Measurements from ENCODE around the gene APBA2.
"Not testable (repeated sequence)": the region's sequence is repeated elsewhere in the genome, so short reads cannot be mapped to it uniquely, and the experiment has no call there.

Gene APBA2

GRCh38 chr15:29037997-29038705 is 152.4 kb downstream of the APBA2 start:
- DNase-seq (ENCODE audit: low read depth), result no peak

DNA sequence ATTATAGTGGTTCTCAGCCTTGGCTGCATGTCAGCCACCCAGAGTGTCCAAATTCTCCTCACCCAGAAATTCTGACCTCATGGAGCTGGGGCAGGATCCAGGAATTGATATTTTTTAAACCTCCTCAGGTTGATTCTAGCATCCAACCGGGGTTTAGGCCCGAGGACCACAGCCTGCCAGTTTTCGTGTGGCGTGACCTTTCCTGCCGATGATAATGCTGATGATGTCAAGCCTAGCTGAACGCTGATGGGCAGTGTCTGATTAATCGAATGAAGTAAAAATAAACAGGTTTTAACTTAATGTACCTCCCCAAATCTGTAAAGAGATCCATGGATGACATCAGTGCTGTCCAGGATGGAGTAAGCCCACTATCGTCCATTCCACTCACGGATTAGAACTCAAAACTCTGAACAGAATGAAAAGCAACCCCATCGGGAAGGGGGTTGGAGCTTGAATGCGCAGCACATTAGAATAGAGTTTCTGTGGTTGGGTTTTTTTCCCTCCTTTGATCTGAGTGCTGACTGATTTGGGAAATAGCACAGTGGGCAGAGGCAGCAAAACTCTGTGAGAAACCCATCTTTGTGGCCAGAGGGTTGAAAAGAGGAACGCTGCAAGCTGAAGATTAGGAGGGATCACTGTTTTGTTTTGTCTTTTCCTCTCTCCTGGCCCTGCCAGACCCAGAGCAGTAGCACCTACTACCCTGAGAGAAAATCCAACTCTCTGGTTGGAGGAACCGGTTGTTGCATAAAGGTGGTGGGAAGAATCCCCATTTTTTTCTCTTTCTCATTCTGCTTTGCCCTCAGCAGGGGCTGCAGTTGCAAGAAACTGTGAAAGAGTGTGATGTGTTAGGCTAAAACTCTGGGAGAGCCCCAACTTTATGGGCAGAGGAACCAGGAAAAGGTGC is 153.9 kb downstream of the APBA2 start:
- DNase-seq (ENCODE audit: low read depth), result no peak

DNA sequence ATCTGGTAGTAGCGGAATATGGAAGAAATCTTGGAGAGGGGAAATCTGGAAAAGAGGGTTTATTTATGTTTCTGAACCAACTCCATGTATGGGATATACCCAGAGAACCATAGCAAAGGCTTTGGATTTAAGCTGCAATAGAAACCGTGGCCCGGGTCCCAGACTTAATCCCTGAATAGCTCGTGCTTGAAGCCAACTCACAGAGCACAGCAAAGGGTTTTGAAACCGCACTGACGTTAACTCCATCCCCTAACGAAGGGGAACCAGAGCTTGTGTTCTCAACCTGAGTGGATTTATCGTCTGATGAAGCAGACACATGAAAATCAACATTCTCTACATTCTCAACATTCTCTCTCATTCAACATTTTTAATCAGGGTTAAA is 154.6 kb downstream of the APBA2 start:
- no peak for DNase-seq (ENCODE audit: low read depth)

GRCh38 chr15:29043736-29044502 is 158.1 kb downstream of the APBA2 start:
- no peak for DNase-seq (ENCODE audit: low read depth)

DNA sequence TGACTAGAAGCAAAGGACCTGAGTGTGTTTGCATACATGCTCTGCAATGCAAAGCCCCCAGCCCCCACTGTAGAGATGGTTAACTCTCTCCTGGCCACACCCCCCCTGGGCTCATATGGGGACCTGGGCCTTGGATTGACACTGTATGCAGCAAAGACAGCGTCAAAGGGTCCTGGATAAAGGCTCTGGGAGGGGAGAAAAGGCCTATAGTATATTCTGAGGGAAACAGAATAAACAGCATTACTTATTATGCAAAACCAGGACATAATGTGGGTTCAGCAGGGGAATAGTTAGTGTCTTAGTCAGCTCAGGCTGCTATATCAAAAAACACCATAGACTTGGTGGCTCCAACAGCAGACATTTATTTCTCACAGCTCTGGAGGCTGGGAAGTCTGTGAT is 158.7 kb downstream of the APBA2 start:
- DNase-seq (ENCODE audit: low read depth), result no peak

DNA sequence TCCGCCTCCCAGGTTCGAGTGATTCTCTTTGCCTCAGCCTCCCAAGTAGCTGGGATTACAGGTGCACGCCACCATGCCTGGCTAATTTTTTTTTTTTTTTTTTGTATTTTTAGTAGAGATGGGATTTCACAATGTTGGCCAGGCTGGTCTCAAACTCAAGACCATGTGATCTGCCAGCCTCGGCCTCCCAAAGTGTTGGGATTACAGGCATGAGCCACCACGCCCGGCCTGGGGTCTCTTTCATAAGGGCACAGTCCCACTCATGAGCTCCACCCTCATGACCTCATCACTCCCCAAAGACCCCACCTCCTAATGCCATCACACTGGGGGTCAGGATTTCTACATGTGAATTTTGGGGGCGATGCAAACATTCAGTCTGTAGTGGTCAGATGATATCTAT is 159.4 kb downstream of the APBA2 start:
- not testable (repeated sequence) for DNase-seq (ENCODE audit: low read depth)

- DNase-seq (ENCODE audit: low read depth), result no peak
These were observed 159.9 kb downstream of the APBA2 start for GRCh38 chr15:29045717-29046116.

DNA sequence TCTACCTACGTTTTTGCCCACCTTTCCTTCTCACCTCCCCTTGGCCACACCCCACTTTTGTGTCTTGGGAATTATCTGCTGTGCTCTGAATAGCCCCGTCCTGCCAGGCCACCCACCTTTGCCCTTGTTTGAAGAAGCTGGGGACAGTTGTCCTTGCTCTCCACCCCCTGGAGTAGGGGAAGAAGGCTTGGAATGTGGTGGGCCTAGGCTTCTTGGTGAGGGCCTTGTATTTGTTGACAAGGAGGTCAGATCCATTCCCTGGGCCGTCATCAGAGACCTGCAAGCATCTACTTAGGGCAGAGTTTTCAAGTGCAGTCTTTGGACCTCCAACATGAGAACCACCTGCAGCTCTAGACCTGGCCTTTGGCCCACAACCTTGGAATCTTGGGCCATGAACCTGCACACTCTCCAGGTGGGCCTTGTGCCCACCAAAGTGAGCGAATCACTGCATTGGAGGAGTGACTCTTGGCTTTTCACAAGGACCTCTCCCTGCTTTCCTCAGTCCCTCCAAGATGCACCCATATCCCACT is 160.6 kb downstream of the APBA2 start:
- no peak for DNase-seq (ENCODE audit: low read depth)

GRCh38 chr15:29046977-29047376 is 161.2 kb downstream of the APBA2 start:
- no peak for DNase-seq (ENCODE audit: low read depth)

DNA sequence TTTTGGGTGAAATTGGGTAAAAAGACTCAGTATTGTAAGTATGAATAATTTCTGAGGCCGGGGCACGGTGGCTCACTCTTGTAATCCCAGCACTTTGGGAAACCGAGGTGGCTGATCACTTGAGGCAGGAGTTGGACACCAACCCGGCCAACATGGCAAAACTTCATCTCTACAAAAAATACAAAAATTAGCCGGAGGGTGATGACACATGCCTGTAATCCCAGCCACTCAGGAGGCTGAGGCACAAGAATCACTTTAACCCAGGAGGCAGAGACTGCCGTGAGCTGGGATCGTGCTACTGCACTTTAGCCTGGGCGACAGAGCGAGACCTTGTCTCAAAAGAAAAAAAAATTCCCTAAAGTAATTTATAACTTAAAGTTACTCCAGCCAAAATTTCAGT is 162.2 kb downstream of the APBA2 start:
- DNase-seq (ENCODE audit: low read depth), result no peak

- DNase-seq (ENCODE audit: low read depth), result no peak
These were observed 165.1 kb downstream of the APBA2 start for GRCh38 chr15:29050870-29051269.

DNA sequence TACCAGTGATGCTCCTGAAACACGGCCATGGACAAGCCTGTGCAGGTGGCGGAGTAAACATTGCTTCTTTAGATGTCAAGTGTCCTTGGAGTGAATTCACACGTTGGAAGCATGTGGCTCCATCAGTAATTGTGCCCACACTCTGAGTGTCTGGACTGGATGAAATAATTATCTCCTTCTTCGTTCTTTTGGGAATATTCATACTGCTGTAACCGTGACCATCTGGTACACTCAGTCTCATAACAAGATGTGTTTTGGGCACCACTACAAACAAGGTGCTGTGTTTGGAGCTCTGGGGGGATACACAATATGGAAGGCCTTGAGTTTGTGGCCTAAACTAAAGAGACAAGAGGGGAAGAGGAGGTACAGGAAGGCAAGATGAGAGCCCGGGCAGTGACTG is 165.6 kb downstream of the APBA2 start:
- no peak for DNase-seq (ENCODE audit: low read depth)

GRCh38 chr15:29053006-29053405 is 167.2 kb downstream of the APBA2 start:
- DNase-seq (ENCODE audit: low read depth), result no peak

DNA sequence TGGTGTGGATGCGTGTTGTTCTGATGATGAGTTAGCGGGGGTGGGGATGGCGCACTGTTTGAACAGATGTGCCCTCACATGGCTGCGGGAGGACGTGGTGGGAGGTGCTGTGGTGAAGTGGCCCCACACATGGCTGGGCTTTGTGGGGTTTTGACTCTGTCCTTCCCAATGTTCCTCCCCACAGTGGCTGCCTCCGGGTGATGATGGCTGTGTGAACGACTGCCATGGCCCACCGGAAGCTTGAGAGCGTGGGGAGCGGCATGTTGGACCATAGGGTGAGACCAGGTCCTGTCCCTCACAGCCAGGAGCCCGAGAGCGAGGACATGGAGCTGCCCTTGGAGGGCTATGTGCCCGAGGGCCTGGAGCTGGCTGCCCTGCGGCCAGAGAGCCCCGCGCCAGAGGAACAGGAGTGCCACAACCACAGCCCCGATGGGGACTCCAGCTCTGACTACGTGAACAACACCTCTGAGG is 167.9 kb downstream of the APBA2 start:
- DNase-seq (ENCODE audit: low read depth), result no peak

DNA sequence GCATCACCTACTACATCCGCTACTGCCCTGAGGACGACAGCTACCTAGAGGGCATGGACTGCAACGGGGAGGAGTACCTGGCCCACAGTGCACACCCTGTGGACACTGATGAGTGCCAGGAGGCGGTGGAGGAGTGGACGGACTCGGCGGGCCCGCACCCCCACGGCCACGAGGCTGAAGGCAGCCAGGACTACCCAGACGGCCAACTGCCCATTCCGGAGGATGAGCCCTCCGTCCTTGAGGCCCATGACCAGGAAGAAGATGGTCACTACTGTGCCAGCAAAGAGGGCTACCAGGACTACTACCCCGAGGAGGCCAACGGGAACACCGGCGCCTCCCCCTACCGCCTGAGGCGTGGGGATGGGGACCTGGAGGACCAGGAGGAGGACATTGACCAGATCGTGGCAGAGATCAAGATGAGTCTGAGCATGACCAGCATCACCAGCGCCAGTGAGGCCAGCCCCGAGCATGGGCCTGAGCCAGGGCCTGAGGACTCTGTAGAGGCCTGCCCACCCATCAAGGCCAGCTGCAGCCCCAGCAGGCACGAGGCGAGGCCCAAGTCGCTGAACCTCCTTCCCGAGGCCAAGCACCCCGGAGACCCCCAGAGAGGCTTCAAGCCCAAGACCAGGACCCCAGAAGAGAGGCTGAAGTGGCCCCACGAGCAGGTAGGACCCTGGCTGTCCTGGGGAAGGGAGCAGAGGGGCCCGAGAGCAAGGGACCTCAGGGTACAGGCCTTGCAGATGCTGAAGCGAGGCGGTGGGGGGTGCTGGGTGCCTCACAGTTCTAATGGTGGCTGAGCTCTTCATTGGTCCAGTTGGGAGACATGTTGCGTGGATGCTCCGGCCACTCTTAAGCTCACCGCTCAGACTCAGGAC is 168.6 kb downstream of the APBA2 start:
- DNase-seq (ENCODE audit: low read depth), result no peak

DNA sequence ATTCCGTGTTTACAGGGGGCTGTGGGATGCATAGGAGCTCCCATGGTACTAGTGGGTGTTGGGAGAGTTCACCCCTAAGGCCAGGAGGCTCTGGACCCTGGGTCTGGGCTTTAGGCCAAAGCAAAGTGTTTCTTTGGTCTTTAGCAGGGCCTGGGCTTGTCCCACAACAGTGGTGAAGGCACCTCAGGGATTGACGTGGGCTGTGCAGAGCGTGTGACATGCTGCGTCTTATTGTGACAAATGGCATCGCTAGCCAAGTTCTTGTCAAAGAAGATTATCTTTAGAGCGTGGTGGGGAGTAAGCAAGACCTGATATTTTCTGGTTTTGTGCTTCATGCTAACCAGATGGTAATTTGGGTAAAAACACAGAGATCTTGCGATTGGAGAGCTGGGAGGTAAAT is 170.1 kb downstream of the APBA2 start:
- no peak for DNase-seq (ENCODE audit: low read depth)

- no peak for DNase-seq (ENCODE audit: low read depth)
These were observed 171.2 kb downstream of the APBA2 start for GRCh38 chr15:29056839-29057450.

GRCh38 chr15:29057856-29058255 is 172.1 kb downstream of the APBA2 start:
- no peak for DNase-seq (ENCODE audit: low read depth)

DNA sequence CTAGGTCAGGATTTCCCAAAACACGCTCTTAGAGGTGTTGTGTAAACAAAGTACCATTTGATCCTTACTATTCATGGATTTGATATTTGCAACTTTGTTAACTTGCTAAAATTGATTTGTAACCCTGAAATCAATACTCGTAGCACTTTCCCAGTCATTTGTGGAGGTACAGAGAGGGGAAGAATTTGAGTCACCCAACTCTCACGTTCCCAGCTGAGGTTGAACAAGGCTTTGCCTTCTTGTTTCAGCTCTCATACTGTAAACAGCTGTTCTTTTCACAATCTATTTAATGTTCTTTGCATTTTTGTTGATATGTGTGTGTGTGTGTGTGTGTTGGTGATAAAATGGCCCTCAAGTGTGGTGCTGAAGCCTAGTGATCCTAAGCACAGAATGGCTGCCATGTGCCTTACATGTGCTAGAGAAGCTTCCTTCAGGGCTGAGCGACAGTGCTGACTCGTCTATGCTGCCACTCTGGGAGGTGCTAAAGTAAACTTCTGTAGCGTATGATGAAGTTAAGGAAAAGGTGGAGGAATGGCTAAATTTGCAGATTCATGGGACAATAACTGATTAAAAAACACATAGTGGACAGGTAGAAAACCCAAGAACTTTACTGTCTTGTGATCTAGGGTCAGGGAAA is 173.2 kb downstream of the APBA2 start:
- no peak for DNase-seq (ENCODE audit: low read depth)

DNA sequence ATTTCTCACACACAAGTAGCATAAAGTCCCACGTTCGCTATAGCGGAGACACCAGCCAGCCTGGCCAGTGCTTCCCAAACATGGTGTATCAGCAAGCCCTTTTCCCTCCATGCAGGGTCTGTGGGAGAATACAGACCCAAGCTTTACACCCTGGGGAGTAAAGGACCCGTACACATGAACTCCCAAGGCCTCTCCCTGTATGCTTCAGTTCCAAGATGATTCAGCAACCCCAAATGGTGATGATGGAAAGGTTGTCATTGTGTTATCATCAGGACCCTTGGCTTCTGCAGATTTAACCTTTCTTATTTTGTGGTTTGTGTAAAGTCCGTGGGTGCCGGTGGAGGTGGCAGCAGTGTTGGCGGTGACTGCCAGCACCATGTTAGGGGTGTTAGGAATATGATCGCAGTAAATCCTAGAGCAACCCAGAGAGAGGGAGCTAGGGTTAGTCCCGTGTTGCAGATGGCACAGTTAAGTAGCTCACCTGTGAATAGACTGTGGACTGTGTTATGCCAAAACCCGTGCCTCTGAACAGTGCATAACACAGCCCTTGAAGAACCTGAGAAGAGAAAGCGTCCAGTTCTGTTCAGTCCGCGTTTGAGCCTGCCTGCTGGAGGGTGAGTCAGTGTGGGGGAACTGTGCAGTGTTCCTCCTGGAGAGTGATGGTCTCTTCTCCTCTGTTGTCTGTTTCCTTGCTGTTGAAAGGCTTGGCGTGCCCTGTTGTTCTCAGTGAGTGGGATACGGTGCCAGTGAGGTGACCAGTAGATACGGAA is 174.3 kb downstream of the APBA2 start:
- no peak for DNase-seq (ENCODE audit: low read depth)
